ENCODE measurements around the gene SLC6A6.

SLC6A6 gene

GRCh38 chr3:14457481-14457880 lies 55.1 kb downstream of the SLC6A6 start:
- no peak for DNase-seq

DNA sequence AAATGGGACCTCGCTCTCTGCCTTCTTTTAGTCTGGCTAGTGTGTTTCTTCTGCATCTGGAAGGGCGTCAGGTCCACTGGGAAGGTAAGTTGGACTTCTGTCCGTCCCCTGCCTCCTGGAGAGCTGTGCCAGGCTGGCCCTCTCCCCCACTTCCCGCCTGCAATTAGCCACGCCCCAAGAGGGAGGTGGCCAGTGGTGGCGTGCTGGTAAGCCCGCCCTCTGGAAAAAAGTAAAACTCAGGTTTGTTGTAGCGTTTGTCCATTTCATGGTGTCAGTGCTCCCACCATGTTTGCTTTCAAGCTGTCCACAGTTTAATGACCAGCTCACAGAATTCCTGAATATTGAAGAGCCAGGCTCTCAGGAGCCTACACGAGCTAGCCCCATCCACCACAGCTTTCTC lies 55.6 kb downstream of the SLC6A6 start:
- DNase-seq, result no peak

DNA sequence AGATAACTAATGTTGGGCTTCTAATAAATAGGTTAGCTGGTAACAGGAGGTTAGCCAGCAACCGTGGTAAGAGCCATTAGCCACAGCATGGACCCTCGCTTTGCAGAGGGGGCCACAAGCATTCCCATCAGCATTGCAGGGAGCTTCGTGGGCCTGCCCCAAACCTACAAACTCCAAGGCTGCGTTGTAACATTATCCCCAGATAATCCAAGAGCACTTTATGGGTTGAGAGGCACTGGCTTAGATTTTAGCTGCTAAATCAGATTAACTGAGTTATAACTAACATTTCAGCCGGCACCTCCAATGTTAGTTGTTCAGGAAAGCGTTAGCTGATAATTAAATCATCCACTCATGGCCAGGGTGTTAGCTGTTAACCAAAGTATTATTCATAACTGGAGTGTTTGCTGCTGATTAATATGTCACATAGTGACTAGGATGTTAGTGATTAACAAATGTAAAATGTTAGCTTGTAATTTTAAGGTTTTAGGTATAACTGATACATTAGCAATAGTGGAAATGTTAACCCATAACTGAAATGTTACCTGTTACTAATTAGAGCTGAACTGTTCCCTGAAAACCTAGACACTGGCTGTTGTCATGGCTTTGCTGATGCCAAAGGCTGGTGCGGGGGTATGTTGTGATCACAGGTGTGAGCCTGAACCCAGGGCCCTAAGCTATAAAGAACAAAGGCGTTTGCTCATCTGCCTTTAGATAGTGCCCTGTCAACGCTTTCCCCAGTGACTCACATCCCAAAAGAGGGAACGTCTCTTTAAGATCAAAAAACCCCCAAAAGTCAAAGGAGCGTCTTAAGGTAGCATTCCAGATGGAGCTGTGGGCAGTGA lies 56.2 kb downstream of the SLC6A6 start:
- no peak for DNase-seq

GRCh38 chr3:14459384-14459783 lies 57.0 kb downstream of the SLC6A6 start:
- DNase-seq, result no peak

- DNase-seq, result no peak
Measured at GRCh38 chr3:14459787-14460186, 57.4 kb downstream of the SLC6A6 start.

DNA sequence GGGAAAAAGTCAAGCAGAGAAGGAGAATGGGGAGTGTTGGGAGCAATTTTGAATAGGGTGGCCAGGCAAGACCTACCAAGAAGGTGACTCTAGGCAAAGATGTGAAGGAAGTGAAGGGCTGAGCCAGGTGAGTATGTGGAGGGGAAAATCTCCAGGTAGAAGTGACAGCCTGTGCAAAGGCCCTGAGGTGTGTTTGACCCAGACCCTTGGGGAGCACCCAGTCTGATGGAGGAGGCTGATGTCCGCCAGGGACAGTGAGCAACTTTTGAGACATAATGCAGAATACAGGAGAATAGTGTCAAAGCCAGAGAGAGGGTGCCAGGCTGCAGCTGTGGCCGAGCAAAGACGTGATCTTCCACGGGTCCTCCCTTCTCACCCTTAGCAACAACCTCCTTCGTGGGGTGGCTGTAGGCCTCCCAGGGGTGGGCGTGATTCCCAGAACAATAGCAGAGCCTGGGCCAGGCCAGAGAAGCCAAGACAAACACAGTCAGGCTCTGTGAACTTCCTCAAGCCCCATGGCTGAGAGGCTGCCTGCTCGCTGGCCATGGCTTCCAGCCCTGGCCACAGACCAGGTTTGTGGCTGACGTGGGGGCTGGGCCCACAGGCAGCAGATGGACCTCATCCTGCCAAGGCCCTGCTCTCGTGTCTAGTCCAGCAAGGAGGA lies 58.1 kb downstream of the SLC6A6 start:
- DNase-seq, result peak; percentile 53

DNA sequence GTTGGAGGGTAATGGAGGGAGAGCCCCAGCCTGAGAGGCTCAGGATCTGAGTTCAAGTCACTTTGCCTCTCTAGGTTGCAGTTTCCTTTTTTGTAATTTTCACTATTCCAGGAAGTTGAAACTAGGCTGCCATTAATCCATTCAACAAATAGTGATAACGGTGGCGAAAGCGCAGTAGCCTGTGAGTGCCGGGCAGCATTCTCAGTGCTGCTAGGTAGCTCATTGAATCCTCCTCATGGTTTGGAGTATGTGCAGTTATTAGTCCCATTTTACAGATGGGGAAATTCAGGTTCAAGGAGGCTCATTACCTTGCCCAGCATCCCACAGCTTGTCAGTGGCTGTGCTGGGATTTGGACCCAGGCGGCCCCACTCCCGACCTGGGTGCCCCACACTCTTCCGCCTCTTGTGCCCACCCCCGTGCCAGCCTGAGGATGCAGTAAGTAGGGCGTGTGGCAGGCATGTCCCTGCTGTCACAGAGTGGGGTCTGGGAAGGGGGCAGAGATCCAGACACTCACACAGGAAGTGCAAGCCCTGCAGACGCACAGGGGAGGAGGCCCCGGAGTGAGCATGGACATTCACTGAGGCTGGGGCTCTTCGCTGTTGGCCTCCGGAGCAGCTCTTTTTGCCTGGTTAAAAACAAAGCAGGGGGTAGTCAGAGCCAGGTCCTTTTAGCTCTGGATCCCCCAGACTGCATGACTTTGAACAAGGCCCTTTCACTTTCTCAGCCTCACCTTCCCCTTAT lies 58.8 kb downstream of the SLC6A6 start:
- no peak for DNase-seq

GRCh38 chr3:14461748-14462324 lies 59.4 kb downstream of the SLC6A6 start:
- DNase-seq, result peak; percentile 25

- no peak for DNase-seq
Measured at GRCh38 chr3:14462738-14463137, 60.3 kb downstream of the SLC6A6 start.

DNA sequence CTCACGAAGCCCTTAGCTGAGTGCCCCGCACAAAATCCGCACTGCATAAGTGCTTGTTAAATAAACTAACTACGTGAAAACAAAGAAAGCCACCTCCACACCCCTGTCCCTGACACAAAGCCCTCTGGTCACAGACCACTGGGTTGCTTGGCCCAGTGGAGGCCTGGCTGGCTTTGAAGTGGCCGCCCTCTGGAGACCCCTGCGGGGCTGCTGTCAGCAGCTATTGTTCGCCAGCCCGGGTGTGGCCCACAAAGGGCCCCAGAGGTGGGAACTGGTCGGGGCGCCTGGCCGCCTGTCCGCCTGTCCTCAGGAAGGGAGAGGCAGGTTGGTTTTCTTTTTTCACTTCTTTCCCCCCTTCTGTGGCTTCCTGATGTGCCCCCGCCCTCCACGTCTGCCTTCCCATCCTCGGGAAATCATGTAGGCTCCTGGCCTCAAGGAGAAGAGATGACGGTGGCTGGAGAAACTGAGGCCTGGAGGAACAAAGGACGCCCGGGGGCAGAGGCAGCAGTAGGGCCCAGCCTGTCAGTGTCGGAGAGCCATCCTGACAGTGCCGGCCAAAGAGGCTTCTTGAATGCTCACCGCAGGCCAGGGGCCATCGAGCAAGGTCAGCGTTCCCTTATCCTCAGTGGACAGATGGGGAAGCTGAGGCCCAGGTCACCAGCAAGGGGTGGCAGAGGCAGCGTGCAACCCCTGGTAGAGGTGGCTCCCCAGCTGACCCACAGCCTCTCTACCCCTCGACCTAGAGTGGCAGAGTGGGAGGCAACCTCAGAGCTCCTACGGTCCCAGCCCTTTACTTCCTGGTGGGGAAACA lies 61.1 kb downstream of the SLC6A6 start:
- no peak for DNase-seq

- DNase-seq, result no peak
Measured at GRCh38 chr3:14464141-14464465, 61.7 kb downstream of the SLC6A6 start.

GRCh38 chr3:14464521-14464920 lies 62.1 kb downstream of the SLC6A6 start:
- DNase-seq, result no peak

DNA sequence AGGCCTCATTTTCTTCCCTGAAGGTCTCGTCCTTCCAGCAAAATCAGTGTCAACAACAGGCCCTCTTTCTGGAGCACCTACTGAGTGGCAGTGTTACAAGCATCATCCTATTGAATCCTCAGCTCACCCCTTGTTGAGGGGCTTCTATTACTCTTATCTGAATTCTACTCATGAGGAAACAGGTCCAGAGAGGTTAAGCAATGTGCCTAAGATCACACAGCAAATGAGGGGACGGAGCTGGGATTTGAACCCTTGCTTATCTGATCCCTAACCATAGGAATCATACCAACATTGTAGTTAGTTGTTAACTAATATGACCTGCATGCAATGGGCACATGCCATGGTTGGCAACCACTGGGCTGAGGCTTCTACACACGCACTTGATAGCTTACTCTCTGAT lies 63.0 kb downstream of the SLC6A6 start:
- DNase-seq, result no peak

GRCh38 chr3:14466179-14466903 lies 63.9 kb downstream of the SLC6A6 start:
- DNase-seq, result no peak

DNA sequence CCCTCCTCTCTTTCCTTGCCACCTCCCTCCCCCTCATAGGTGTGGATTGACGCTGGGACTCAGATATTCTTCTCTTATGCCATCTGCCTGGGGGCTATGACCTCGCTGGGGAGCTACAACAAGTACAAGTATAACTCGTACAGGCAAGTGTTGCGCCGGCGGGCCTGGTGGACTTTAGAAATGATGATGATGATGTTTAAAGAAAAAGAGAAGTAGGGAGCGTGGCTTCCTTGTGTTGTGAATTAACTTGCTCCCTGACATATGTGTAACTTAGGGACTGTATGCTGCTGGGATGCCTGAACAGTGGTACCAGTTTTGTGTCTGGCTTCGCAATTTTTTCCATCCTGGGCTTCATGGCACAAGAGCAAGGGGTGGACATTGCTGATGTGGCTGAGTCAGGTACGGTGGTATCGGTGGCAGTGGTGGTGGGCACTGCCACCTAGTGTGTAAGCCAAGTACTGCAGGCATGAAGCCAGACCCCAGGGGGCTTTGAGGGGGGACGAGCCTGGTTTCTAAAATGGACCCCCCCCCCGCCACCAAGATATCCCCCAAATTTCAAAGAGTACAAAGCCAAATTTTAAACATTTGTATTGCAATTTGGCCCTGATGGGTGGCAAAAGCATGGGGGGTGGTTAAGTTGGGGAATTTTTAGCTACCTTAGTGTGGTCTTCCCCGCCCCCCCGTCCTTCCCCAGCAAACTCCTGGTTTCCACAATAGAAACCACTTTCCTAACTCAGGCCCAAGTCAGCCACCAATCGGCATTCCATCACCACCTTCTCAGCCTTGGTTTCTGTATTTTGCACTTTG lies 65.6 kb downstream of the SLC6A6 start:
- DNase-seq, result peak; percentile 41

GRCh38 chr3:14468621-14468981 lies 66.2 kb downstream of the SLC6A6 start:
- no peak for DNase-seq

DNA sequence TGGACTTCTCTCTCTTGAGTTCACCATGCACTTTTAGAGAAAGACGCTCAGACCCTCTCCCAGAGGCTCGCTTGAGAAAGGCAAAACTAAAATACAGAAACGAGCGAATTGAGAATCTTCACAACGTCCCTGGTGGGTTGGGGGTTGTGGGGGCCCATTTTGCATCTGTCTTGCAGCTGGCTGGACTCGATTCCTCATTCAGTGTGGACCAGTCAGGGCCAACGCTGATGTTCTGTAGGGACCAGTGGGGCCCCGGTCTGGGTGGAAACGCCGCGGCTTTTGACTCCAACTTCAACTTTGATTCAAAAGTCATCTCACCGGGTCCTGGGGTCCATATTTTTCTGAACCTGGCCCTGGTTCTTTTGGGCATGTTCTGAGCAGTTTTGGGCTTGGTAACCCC lies 68.1 kb downstream of the SLC6A6 start:
- DNase-seq, result no peak

- DNase-seq, result no peak
Measured at GRCh38 chr3:14471016-14471415, 68.6 kb downstream of the SLC6A6 start.

DNA sequence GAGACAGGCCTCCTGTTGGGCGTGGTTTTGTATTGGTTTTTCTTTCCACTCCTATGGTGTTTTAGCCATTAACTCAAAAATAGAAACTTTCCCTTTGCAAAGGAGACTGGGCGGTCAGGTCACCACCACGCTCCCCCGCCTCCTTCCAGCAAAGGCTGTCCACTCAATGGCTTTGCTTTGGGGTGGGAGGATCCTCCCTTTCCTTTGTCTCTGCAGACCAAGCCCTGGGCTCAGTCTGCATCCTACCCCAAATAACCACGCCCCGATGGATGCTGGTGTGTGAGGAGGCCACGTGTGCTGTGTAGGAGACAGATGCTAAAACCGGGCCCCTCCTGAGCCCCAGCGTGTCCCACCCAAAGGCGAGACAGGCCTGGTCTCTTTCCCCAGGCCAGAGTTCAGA lies 69.3 kb downstream of the SLC6A6 start:
- no peak for DNase-seq

GRCh38 chr3:14472471-14473351 lies 70.3 kb downstream of the SLC6A6 start:
- no peak for DNase-seq

All from NCI-H2029 treated with DMSO at 0.1 percent for 48 hours (cell line).